Astrocyte of the hippocampus (primary cell): ENCODE measurements around the gene MORN5.

Experiments used
- DNase-seq: peaks from one replicate; pipeline ENCODE4 v3.0.0; 2011; ENCODE audit warnings: low read depth, low spot score

Gene MORN5

DNA sequence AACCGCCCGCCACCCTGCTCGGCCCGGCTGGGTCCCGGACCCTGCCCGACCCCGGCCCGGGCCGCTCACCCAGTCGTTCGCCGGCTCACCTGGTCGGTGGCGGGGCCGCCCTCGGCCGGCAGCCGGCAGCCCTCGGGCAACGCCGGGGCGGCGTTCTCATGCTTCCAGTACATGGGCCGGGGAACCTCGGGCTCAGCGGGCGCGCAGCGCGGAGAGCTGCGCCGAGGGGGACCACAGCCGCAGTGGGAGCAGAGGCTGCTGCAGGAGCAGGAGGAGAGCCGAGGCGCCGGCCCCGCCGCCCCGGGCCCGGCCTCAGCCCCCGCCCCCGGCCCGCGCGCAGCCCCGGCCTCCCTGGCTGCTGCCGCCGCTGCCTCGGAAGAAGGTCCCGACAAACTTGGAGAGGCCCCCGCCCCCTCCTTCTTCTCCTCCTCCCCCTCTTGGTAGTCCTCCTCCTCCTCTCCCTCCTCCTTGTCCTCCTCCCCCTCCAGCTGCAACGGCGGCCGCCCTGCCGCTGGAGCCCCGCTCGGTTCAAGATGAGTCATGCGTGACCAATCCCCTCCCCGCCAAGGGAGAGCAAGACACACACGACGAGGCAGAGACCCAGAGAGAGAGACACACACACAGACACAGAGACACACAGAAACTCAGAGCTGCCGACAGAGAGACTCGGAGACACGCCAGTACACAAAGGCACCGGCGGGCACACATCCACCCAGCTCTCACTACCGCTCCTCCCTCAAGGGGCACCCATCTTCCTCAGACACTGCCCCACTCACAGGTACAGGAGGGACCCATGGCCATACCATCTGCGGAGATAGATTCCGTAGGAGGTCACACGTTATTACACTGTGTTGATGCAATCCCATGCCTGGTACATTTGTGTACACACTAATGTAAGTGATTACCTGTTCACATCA is 69.1 kb downstream of the MORN5 start, which contains the start of gene LHX6:
Gene LHX6 (minus strand): TSS at position 390 of the 917 bp plus-strand sequence. CDS start 217 bp downstream, at position 173.
- peak; percentile 53 for DNase-seq

GRCh38 chr9:122229485-122229837 is 69.8 kb downstream of the MORN5 start:
- no peak for DNase-seq

DNA sequence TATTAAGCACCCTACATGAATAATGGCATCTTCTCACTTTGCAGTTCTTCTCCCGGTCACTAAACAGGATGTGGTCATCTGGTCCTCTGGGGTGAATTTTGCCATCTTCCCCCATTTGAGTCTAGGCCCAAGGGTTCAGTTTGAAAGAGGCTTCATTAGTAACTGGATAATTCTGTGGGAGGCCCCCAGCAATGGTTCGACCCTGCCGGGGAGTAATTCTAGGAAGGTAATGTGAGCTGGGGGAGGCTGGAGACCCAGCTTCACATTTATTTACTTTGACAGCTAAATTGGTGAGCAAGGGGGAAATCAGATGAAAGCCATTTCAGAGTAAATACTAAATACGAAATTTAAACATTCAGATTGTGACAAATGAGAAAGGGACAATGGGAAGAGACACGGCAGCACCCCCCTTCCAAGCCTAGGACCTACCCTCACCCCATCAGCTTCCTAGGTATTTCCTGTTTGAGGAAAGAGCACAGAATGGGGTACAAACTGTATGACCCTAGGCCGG is 73.1 kb downstream of the MORN5 start:
- no peak for DNase-seq

DNA sequence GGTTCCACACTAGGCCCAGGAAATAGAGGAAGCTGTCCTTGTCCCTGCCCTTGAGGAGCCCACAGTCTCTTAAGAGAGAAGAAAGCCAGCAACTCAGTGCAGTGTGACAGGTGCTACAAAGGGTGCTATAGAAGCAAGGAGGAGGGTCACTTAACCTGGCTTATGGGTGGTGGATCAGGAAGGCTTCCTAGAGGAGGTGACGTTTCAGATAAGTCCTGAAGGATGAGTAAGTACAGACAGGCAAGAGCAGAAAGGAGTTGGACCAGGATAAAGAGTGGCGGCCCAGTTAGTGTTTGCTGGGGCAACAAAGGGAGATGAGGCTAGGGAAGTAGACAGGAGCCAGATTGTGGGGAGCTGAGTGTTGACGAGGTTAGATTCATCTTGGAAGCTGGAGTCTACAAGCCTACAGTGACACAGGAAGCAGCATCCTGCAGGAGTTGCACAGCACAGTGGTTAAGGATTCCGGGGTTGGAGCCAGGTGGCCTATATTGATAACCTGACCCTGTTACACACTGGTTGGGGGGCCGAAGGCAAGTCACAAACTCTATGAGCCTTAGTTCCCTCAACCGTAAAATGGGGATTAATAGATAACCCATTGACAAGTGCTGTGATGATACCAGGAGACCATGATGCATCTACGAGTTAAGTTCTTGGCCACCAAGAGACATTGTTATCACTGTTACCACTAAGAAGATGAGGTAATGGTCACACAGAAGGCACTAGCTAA is 74.5 kb downstream of the MORN5 start:
- DNase-seq = no peak

DNA sequence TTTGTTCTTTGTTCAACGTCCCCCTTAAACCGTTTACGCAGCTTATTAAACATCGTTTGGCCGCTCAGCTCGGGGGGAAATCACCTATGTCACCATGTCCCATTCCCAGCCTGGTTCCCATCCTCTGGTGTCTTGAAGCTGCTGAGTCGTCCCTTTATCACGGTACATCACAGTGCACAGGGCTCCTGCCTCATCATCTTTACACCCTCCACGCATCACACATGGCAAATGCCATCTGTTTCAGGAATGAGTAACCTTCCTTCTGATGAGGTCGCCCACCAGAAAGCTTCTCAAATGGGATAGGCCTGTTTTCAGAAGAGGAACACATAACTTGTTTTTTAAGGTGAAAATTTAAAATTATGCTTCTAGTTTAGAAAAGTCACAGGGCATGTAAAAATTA is 77.0 kb downstream of the MORN5 start:
- no peak for DNase-seq

GRCh38 chr9:122239722-122240121 is 80.0 kb downstream of the MORN5 start:
- DNase-seq = no peak

GRCh38 chr9:122244349-122244748 is 84.6 kb downstream of the MORN5 start:
- no peak for DNase-seq

DNA sequence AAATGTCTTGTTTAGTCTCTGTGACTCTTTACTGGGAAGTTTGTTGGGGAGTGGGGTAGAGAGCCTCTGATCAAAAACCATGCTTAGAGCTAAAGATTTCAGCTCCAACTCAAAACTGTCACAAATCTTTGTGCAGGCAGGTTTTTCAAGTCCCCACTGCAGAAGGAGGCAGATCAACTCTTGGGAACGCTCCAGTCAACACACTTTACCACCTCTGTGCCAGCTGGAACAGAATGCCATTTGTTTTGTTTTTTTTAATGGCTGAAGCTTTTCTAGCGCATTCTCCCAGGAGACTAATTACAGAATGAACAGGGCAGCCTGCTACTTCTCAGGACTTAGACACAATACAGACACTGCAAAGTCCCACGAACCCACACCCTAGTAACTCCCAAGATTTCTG is 87.0 kb downstream of the MORN5 start:
- no peak for DNase-seq

GRCh38 chr9:122248448-122248865 is 88.7 kb downstream of the MORN5 start:
- DNase-seq = no peak
